ENCODE measurements around the gene ZNF292. TPM values are rescaled to one million over a fixed set of nuclear protein-coding genes. Genes with fewer than 3 reads are reported as not detected.
"Not testable (repeated sequence)": the region's sequence is repeated elsewhere in the genome, so short reads cannot be mapped to it uniquely, and the experiment has no call there.

ZNF292 gene
- total RNA-seq, 1 donor from 2014 or later: 62.8 TPM

- peak; percentile 75 for DNase-seq (ENCODE audit: low spot score)
Observed at GRCh38 chr6:87274660-87275274, 119.4 kb downstream of the ZNF292 start.

- no peak for DNase-seq (ENCODE audit: low spot score)
Observed at GRCh38 chr6:87276624-87277023, 121.3 kb downstream of the ZNF292 start.

GRCh38 chr6:87277123-87277522, 121.8 kb downstream of the ZNF292 start:
- DNase-seq (ENCODE audit: low spot score): peak; percentile 30

GRCh38 chr6:87279196-87279595, 123.8 kb downstream of the ZNF292 start:
- DNase-seq (ENCODE audit: low spot score): no peak

- DNase-seq (ENCODE audit: low spot score): peak; percentile 44
Observed at GRCh38 chr6:87281426-87281825, 126.1 kb downstream of the ZNF292 start.

- DNase-seq (ENCODE audit: low spot score): peak; percentile 59
Observed at GRCh38 chr6:87282743-87283142, 127.4 kb downstream of the ZNF292 start.

GRCh38 chr6:87283461-87283860, 128.1 kb downstream of the ZNF292 start:
- no peak for DNase-seq (ENCODE audit: low spot score)

GRCh38 chr6:87287251-87287650, 131.9 kb downstream of the ZNF292 start:
- no peak for DNase-seq (ENCODE audit: low spot score)

GRCh38 chr6:87289571-87289970, 134.2 kb downstream of the ZNF292 start:
- DNase-seq (ENCODE audit: low spot score): no peak

- DNase-seq (ENCODE audit: low spot score): no peak
Observed at GRCh38 chr6:87291883-87292282, 136.5 kb downstream of the ZNF292 start.

- DNase-seq (ENCODE audit: low spot score): no peak
Observed at GRCh38 chr6:87293526-87293925, 138.2 kb downstream of the ZNF292 start.

GRCh38 chr6:87297119-87297518, 141.8 kb downstream of the ZNF292 start:
- DNase-seq (ENCODE audit: low spot score): no peak

GRCh38 chr6:87301277-87301676, 145.9 kb downstream of the ZNF292 start:
- DNase-seq (ENCODE audit: low spot score): not testable (repeated sequence)

GRCh38 chr6:87308970-87309369, 153.6 kb downstream of the ZNF292 start:
- no peak for DNase-seq (ENCODE audit: low spot score)

GRCh38 chr6:87312860-87313259, 157.5 kb downstream of the ZNF292 start:
- no peak for DNase-seq (ENCODE audit: low spot score)

Other genes with a start within 250 kb of the ZNF292 start
- gene HTR1E, start 218.0 kb upstream of the ZNF292 start, total RNA-seq (ENCODE audit: insufficient read depth, low replicate concordance): 1.9 TPM
- 8.2 TPM for gene CGA, start 60.5 kb upstream of the ZNF292 start, total RNA-seq (ENCODE audit: insufficient read depth, low replicate concordance)
- 17.3 TPM for gene SMIM8, start 167.0 kb downstream of the ZNF292 start, total RNA-seq (ENCODE audit: insufficient read depth, low replicate concordance)
- 4.8 TPM for gene GJB7, start 173.7 kb downstream of the ZNF292 start, total RNA-seq (ENCODE audit: insufficient read depth, low replicate concordance)
- gene C6orf163, start 189.2 kb downstream of the ZNF292 start, total RNA-seq (ENCODE audit: insufficient read depth, low replicate concordance): 4.3 TPM